NCI-H524 (cell line): Measurements from ENCODE around the gene ADAMTS14.
A peak's percentile ranks its signal among the peaks of the same experiment; 100 is the strongest.
"Not testable (repeated sequence)": the region's sequence is repeated elsewhere in the genome, so short reads cannot be mapped to it uniquely, and the experiment has no call there.

Source experiments
- DNase-seq, 2 experiments: peaks; one replicate each; lab custom pipeline; 2025; lab: John Stamatoyannopoulos, UW

Gene ADAMTS14

GRCh38 chr10:70658582-70659136 lies 13.6 kb upstream of the ADAMTS14 start:
- no peak for DNase-seq

DNA sequence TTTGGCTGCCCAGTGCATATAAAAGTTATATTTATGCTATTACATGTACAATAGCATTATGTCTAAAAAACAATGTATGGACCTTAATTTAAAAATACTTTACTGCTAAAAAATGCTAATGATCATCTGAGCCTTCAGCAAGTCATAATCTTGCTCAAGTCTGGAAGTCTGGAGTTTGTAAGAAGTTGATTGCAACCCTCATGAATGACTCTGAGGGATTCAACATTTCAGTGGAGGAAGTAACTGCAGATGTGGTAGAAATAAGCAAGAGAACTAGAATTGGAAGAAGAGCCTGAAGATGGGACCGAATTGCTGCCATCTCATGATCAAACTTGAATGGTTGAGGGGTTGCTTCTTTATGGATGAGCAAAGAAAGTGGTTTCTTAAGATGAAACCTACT lies 13.0 kb upstream of the ADAMTS14 start:
- no peak for DNase-seq

- DNase-seq = no peak
Measured at GRCh38 chr10:70660722-70661121, 11.6 kb upstream of the ADAMTS14 start.

- no peak for DNase-seq
Measured at GRCh38 chr10:70661623-70662361, 10.5 kb upstream of the ADAMTS14 start.

- no peak for DNase-seq
Measured at GRCh38 chr10:70662362-70663220, 9.7 kb upstream of the ADAMTS14 start.

GRCh38 chr10:70663458-70664409 lies 8.6 kb upstream of the ADAMTS14 start:
- DNase-seq = not testable (repeated sequence)

DNA sequence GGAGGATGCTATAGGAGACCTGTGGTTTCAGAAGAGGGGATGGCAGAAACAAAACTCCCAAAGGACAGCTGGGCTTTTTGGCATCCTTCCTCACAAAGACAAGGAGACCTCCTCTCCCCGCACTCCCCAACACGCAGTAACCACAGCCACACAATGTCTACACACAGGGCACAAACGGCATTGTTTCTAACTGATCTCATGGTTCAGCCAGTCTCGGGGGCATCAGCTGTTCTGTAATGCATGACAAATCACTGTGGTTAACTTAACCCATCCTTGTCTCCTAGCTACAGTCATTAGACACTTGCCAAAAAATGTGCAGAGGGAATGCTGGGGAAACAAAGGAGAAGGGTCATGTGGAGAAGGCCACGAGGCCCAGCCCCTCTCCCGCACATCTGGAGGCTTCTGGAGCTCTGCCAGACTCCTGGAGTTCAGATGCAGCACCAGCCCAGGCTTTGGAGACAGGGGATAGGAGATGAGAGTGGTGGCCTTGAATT lies 7.6 kb upstream of the ADAMTS14 start:
- no peak for DNase-seq

GRCh38 chr10:70666960-70667798 lies 5.1 kb upstream of the ADAMTS14 start:
- DNase-seq = no peak

DNA sequence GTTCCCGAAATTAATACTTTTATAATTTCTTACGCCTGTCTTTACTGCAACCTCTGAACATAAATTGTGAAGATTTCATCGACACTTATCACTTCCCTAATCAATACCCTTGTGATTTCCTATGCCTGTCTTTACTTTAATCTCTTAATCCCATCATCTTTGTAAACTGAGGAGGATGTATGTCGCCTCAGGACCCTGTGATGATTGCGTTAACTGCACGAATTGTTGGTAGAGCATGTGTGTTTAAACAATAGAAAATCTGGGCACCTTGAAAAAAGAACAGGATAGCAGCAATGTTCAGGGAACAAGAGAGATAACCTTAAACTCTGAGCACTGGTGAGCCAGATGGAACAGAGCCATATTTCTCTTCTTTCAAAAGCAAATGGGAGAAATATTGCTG lies 4.5 kb upstream of the ADAMTS14 start:
- DNase-seq = not testable (repeated sequence)

DNA sequence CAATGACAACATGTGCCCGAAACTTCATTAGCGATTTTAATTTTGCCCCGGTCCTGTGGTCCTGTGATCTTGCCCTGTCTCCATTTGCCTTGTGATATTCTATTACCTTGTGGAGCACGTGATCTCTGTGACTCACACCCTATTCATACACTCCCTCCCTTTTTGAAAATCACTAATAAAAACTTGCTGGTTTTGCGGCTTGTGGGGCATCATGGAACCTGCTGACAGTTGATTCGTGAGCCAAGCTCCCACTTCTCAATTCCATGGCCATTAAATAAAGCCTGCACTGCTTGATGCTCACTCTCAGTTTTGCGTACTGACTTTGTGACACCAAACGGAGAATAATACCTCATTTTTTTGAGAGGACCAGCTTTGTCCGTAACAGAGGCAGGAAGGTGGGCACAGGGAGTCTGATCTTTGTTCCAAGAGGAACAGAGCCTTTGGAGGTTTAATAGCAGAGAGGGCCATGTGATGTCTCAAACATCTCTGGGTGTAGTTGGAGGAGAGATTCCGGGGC lies 3.8 kb upstream of the ADAMTS14 start:
- no peak for DNase-seq

DNA sequence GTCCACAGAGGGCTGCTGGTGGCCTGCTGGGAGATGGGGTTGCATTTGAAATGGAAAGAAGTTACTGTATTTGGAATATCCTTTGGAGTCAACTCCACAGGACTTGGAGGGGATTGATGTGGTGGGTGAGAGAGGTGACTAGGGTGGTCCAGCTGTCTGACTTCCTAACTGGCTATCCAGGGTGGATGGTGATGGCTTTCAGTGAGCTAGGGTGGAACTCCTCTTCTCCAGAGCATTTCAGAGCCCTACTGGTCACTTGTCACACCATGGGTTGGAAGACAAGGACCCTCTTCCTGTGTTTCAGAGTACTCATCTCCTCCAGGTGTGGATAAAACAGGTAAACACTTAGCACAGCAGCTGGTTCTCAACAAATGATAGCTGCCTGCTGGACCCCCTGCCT lies 3.3 kb upstream of the ADAMTS14 start:
- DNase-seq = no peak

GRCh38 chr10:70669732-70670317 lies 2.5 kb upstream of the ADAMTS14 start:
- no peak for DNase-seq

DNA sequence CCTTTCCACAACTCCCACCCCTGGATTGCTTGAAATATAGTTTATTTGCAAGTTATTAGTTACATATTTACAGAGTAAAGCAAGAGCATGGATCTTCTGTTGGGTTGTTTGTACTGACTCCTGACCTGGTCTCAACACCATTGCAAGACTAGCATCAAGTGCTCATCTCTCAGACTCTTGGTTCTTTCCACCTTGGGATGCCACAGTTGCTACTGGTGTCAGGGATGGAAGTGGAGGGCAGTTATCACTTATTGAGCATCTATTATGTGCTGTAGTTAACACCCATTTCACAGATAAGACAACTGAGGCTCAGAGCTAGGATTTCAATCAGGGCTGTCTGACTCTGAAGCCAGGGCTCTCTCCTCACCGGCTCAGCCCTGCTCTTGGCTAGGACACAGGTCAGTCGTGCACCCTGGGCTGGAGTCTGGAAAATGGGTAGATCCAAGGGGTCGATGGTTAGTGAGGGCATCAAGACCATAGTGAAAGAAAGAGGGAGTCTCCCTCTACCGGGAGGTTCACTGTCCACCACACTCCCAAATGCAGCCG lies 614 bp upstream of the ADAMTS14 start:
- no peak for DNase-seq

GRCh38 chr10:70673043-70673928 lies 980 bp downstream of the ADAMTS14 start:
- DNase-seq = no peak

DNA sequence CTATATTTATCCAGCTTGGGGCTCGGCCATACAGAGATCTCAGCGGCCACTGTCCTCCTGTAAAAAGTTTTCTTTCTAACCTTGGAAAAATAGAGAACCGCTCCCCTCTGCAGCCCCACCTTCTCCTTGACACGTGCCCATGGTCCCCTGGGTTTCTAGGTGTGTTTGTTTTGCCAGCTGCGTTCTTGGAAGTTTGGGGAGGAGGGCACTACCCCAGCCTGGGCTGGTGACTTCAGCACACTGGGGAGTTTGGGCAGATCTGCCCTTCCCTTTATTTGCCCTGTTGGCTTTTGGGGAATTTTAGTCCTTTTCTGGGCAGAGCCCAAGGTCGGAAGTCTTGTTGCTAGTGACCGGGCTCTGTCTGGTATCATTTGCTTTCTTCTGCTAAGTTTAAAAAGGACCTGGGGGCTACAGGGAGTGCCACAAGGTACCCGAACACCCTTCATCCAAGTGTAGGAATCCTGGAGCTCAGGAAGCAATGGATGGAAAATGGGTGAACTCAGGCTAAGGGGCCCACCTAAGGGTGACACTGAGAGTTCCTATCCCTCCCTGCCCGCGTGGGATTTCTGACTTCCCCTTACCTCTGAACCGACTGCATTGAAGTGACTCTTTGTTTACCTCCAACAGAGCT lies 1.7 kb downstream of the ADAMTS14 start:
- no peak for DNase-seq

DNA sequence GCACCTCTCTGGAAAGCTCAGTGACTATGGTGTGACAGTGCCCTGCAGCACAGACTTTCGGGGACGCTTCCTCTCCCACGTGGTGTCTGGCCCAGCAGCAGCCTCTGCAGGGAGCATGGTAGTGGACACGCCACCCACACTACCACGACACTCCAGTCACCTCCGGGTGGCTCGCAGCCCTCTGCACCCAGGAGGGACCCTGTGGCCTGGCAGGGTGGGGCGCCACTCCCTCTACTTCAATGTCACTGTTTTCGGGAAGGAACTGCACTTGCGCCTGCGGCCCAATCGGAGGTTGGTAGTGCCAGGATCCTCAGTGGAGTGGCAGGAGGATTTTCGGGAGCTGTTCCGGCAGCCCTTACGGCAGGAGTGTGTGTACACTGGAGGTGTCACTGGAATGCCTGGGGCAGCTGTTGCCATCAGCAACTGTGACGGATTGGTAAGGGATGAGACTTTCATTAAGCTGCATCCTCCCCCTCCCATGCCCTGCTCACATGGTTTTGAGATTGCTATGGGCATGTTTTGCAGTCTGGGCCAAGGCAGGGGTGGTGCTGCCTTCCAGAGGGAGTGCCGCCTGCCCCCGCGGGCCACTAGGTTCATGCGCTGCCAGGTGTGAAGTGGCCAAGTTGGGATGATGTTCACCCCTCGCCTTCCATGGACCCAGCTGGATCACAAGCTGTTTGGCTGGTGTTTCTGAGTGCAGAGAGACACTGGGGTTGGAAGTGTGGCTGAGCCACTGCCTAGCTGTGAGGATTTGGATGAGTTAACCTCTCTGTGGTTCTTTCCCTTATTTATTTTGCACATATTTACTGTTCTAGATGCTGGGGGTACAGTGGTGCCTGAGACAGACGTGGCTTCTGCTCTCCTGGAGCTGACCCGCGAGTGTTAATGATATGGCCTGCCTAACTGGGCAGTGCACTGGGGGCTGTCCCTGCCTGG lies 2.5 kb downstream of the ADAMTS14 start:
- DNase-seq = peak in 1 of 2 experiments; percentile 22

GRCh38 chr10:70675496-70676161 lies 3.3 kb downstream of the ADAMTS14 start:
- no peak for DNase-seq
